ENCODE data around the gene IRF7.

- TF ChIP-seq CTCF (conservative IDR thresholded peaks at IDR 0.05; ENCODE audit: low read depth in 2 of 2) (no peak), STAT1 (IDR thresholded peaks at IDR 0.05; ENCODE audit: unreplicated experiment) (no peak), EZH2 (IDR thresholded peaks at IDR 0.05; ENCODE audit: low read depth, unreplicated experiment) (no peak)
Observed at GRCh38 chr11:621838-622237, 6.1 kb upstream of the IRF7 start.
